Subcutaneous adipose tissue (tissue), 4 donors: ENCODE results near the gene DENND4B. TPM values are rescaled to one million over a fixed set of nuclear protein-coding genes. Genes with fewer than 3 reads are reported as not detected.

Experiments used
- total RNA-seq, 4 donors: library from RNA; depleted of rRNA; stranded (reverse); fragments of >200 nt; gene quantifications; one replicate each; pipeline ENCODE4 v1.1.0, GENCODE V29; 2016
- TF ChIP-seq, protein P1 (sequence below): fragments of 450-650 bp; IDR thresholded peaks from one replicate; pipeline ENCODE4 v1.5.1; 2016; ENCODE audit warnings: low read depth, mild to moderate bottlenecking, control low read depth, antibody characterized with exemption, moderate library complexity

DENND4B gene
- total RNA-seq, 4 donors from 2014 or later, result 33.8 to 67.6 (median 43.6) TPM

DNA sequence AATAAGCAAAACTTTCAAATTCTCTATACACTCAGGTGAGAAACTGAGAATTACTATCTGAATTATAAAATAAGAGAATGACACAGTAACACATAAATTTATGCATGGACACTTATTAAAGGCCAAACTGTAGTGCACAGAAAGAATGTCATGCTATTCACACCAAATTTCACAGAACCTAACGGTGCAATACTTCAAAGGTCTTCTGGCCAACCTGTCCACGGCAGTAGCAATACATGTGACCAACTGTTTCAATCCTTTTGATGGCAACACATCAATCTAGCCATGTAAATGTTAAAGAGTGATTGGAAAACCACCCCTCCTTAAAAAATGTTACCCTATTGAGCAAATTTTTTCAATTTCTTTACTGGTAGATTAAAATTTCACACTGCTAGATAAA lies 34.2 kb downstream of the DENND4B start:
- TF ChIP-seq, protein P1, sequence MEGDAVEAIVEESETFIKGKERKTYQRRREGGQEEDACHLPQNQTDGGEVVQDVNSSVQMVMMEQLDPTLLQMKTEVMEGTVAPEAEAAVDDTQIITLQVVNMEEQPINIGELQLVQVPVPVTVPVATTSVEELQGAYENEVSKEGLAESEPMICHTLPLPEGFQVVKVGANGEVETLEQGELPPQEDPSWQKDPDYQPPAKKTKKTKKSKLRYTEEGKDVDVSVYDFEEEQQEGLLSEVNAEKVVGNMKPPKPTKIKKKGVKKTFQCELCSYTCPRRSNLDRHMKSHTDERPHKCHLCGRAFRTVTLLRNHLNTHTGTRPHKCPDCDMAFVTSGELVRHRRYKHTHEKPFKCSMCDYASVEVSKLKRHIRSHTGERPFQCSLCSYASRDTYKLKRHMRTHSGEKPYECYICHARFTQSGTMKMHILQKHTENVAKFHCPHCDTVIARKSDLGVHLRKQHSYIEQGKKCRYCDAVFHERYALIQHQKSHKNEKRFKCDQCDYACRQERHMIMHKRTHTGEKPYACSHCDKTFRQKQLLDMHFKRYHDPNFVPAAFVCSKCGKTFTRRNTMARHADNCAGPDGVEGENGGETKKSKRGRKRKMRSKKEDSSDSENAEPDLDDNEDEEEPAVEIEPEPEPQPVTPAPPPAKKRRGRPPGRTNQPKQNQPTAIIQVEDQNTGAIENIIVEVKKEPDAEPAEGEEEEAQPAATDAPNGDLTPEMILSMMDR, result no peak

DNA sequence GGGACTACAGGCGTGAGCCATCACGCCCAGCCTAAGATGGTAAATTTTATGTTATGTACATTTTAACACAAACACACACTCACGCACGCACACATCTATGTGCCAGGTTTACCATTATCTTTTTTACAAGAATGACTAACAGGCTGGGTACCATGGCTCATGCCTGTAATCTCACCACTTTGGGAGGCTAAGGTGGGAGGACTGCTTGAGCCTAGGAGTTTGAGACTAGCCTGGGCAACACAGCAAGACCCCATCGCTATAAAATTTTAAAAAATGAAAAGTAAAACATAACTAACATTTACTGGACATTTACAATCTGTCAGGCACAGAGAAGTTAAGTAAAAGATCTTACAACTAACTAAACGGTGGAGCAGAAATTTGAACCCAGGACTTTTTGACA lies 38.4 kb downstream of the DENND4B start:
- TF ChIP-seq, protein P1, result no peak

DNA sequence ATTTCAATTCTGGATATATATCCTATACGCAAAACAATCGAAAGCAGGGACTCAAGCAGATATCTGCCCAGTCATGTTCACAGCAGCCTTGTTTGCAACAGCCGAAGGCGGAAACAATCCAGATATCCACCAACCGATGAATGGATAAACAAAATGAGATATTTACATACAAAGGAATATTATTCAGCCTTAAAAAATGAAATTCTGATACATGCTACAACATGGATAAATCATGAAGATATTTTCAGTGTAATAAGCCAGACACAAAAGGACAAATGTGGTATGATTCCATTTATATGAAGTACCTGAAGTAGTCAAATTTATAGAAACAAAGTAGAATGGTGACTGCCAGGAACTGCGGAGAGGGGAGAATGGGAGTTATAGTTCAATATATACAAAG lies 39.4 kb downstream of the DENND4B start:
- TF ChIP-seq, protein P1, result no peak

DNA sequence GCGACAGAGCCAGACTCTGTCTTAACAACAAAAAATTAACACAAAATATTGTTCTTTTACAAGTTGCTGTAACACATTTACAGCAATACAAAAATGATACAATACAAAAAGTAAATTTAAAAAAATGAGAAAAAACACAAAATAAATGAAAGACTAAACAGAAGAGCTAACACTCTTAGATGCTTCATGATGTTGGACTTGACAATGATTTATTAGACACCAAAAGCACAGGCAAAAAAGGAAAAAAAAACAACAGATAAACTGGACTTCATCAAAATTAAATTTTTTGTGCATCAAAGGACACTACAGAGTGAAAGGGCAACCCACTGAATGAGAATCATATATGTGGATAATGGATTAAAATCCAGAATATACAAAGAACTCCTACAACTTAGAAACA lies 40.1 kb downstream of the DENND4B start:
- TF ChIP-seq, protein P1, result no peak

DNA sequence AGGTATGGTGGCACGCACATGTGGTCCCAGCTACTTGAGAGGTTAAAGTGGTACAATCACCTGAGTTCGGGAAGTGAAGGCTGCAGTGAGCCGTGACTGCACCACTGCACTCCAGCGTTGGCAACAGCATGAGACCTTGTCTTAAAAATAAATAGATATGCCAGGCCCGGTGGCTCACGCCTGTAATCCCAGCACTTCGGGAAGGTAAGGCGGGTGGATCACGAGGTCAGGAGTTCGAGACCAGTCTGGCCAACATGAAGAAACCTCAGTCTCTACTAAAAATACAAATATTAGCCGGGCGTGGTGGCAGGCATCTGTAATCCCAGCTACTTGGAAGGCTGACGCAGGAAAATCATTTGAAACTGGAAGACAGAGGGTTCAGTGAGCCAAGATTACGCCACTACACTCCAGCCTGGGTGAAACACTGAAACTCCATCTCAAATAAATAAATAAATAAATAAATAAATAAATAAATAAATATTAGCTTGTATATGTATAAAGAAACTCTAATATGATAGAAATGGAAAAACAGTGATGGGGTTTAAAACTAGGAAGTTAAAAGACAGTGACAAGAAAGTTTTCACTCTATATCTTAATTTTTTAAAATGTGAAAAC lies 42.6 kb downstream of the DENND4B start:
- TF ChIP-seq, protein P1, result no peak

DNA sequence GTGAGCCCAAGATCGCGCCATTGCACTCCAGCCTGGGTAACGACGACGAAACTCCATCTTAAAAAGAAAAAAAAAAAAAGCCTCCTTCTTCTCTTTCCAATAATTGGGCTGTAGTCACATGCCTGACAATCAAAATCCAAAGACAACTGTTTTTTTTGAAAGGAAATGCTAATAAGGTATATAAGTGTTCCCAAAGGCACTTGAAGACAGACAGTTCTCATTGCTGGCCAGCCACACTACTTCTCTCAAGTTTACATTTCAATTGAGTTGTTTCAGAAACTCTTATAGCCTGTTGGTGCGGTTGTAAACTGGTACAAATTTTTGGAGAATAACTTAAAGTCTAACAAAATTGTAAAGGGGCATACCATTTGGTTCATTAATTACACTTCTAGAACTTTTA lies 47.0 kb downstream of the DENND4B start:
- TF ChIP-seq, protein P1, result no peak

DNA sequence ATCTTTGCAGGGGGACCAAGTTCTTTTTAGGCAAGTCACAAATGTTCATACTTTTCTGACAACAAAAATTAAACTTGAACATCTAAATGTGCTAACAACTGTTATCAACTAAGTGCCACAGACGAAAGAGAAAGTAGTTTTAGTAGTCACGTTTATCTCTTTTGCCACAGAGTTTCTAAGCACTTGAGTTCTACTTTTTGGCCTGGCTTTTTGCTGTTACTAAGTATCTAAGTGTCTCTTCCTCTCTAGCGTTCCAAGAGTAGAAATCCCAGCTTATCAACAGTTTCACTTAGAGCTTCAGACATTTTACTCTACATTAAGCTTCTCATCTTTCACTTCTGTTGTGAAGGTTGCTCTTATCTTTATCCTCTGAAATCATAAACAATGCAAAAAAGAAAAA lies 58.0 kb downstream of the DENND4B start:
- TF ChIP-seq, protein P1, result no peak
